Stimulated activated CD8-positive, alpha-beta memory T cell treated with anti-CD3 and anti-CD28 coated beads, Interleukin-4, amount 100 ng/mL, for 24 hours (primary cell): Measurements from ENCODE around the gene CFAP65.

ENCODE experiments used
- DNase-seq: peaks from one replicate; pipeline ENCODE4 v3.0.0-alpha.2; 2020; ENCODE audit warnings: low read depth

The CFAP65 gene

DNA sequence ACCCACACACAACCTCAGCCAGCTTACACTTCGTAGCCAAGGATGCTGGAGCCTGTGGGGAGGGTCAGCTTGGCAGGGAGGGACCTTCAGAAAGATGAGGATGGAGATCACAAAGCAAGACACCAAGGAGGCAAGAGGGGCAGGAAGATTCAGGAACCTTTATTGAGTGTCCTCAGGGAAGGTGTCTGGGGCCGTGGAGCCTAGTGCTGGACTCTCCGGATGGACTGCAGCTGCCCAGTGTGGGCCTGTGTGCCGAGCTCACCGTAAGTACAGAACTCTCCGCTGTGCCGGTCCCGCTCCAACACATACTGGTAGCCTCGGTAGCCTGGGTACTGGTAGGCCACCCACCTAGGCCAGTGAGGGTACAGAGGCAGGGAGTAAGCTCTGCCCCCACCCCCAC lies 51.3 kb downstream of the CFAP65 start:
- no peak for DNase-seq

- DNase-seq, result no peak
Measured at GRCh38 chr2:218988650-218989049, 52.7 kb downstream of the CFAP65 start.

DNA sequence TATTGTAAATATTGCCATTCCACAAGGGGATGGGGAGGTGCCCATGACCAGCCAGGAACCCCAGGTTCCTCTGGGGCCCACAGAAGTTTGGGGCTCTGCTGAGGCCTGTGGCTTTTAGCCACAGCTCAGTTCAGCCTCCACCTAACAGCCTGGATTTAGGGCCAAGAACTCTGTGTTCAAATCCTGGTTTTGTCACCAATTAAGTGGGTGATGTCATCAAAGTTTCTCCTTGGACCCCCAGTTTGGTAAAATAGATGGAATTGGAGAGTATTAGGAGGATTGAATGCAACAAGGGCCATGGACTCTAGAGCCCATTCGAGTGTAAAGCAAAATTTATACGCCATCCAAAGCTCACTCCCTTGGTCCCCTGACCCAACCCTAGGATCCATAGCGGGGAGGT lies 53.2 kb downstream of the CFAP65 start:
- DNase-seq, result no peak

GRCh38 chr2:218986148-218986761 lies 55.1 kb downstream of the CFAP65 start:
- DNase-seq, result no peak

DNA sequence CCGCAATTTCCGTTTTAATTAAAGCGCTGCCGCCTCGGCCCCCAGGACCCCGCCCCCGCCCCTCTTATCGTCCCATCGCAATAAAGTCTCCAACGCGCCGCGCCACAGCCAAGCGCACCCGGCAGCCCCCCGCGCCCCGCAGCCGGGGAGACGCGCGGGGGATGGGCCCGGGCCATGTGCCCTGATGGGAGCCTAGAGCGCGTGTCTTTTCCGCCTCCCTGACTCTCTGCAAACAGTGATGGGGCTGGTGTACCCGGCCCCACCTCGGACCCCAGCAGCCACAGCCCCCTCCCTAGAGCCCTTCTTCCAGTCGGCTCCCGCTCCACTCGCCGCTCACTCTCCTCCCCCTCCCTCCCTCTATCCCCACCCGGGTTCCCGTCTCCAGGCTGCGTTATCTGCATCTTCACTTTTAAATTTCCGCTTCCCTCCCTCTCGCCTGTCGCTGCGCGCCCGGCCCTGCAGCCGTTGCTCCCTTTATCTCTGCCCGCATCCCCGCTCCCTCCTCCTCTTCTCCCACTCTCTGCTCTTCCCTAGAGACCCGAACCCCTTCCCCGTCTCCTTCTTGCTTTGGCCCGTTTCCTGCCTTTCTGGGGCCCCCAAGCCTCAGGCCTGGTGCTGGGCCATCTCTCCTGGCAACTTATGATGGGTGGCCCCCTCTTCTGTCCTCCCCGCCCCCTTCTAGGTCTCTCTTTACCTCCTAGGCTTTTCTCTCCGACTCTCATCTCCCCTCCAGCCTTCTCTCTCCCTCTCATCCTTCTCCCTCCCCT lies 55.8 kb downstream of the CFAP65 start:
- DNase-seq, result no peak

DNA sequence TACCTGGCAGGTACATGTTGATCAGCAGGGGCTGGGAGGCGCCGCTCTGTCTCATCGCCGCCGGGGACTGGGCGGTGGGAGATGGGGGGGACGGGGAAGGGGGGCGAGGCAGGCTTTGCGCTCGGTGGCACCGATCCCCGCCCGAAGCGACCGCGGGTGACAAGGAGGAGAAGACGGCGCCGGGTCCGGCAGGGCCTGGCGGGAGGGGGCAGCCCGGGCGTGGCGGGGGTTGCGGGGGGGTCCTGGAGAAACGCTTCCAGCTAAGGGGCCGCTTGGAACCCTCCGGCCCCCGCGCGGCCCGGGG lies 56.3 kb downstream of the CFAP65 start, which contains the start of gene FEV:
FEV (minus strand) TSS at position 164 of the 304 bp plus-strand sequence; CDS start at position 55, 109 bp downstream.
- no peak for DNase-seq

DNA sequence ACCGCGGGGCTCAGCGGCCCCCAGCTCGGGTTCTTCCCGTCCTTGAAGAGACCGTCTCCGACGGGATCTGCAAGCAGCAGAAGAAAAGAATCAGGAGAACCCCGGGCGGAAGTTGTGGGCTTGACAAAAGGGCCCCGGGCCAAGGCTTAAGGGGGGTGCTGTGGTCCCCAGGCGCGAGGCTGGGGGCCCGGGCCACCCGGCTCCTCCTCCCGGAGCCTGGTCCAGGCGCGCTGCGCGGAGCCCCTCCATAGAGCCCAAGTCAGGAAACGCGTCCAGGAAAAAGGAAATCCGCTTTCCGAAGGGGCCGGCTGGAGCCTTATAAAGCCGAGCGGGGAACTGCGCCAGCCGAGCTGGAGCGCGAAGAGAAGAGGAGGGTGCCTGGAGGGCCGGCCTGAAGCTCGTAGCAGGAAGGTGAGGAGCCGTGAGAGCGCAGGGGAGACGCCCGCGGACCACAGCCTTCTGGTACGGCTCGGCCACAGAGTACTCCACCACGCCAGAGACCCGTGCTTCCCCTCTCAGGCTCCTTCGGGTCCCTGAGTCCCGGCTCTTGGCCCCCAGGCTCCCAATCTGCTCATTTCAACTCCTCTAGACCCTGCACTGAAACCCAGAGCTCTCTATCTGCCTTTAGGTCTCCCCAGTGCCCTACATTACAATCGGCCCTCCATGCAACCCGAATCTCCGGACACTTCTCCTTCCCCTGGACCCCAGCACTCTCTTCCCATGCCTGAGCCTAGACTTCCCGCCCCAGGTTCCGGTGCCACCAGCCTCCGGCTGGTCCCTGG lies 56.9 kb downstream of the CFAP65 start:
- DNase-seq, result no peak

DNA sequence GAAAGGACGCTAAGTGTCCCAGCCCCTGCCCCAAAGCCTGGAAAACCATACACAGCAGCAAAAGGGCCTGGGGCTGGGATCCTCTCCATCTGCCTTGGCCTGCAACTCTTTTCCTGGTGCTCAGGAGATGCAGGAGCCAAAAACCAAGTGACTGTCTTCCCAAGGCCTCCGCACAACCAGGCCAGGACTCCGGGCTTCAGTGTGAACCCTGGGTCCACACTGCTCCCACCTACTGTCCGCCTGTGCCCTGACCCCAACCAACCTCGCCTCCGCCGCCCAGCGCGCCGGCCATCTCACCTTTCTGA lies 57.4 kb downstream of the CFAP65 start:
- no peak for DNase-seq

DNA sequence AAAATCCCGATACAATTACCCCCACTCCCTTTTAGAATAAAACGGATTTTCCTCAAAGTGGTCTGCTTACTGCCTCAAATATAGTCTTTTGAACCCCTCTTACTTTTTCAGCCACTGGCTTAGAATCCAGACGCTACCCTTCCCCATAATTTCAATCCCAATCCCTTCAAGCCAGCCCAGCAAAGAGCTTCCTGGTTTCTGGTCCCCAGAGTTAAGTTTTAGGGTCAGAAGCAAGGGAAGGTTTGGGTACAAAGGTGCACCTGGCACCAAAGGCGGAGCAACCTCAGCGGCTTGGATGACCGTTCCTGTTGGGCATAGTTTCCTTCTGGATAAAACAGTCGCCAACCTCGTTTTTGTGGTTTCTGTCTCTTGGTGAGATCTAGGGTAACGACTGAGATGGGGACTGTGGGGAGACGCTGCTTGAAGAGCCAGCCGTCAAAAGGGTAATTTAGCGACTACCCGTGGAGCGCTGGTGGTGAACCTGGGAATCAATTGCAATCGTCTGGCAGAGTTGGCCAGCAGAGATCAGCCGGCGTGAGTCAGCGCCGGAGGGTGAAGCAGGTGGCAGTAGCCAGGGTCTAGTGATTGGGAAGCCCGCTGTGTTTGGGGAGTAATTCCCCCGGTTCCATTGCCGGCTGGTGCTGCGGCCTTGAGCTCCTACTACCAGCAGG lies 57.9 kb downstream of the CFAP65 start:
- DNase-seq, result no peak

DNA sequence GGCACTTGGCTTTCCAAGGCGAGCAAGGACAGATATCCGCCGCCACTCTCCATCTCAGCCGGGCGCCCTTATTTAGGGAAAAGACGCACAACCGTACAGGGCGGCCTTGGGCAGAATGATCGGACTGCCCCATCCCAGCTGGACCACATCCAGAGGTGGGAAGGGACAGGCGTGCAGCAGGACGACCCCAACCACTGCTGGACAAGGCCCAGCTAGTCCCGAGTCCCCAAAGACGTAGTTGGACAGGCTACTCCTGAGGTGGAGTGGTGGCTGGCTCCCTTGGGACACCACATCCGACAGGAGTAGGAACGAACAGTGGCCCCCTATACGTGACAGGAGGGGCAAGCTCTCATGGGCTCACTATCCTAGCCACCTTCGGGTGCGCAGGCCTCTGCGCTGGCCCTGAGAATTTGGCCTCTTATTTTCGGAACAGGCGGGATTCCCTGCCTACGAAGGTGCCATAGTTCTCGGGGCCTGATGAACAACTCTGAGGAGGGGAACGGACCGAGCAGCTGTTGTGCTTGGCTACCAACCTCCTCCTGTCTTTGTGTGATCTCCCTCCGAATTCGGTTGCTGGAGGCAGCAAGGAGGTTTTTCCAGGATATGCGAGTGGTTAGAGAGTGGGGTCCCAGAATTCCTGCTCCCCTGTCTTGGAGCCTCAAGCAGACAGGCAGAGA lies 58.6 kb downstream of the CFAP65 start:
- no peak for DNase-seq

DNA sequence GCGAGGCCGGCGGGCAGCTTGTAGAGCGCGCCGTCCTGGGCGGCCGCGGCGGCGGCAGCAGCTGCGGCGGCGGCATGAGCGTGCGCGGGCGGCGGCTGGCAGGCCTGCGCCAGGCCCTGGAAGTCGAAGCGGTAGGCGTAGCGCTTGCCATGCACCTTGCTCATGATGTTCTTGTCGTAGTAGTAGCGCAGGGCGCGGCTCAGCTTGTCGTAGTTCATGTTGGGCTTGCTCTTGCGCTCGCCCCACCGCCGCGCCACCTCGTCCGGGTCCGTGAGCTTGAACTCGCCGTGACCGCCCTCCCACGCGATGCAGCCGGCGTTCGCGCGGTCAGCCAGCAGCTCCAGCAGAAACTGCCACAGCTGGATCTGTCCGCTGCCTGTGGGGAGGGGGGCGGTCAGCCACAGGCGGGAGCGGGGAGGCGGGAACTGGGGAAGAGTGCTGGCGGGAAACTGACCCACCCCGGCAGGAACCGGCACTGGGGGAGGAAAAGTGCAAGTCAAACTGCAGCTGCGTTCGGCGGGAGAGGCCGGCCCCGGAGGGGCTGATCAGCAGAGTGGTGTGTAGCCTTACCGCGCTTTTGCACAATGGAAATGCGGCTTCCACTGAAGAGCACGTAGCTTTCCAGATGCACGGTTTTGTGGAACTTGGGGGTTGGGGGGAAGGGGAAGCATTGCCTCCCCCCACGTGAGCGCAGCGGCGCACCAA lies 59.3 kb downstream of the CFAP65 start:
- DNase-seq, result no peak

DNA sequence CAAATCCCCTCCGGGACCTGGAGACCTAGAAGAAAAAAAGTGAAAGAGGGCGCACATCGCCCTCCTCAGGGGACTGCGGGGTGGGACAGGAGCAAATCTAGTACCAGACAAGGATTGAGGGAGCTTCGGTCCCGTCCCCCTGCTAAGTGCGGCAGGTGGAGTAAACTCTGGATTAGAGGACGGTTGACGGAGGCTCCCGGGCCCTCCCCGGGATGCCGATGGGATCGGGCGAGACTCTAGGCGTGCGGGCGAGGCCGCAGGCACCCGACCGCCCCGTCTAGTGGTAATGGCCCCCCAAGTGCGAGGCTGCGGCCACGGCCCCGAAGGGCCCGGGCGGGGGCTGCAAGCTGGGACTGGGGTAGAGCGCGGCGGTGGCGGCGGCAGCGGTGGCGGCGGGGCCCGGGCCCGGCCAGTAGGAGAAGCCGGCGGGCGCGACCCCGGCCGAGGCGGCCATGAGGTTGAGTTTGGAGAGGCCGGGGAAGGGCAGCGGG lies 59.9 kb downstream of the CFAP65 start:
- DNase-seq, result no peak

DNA sequence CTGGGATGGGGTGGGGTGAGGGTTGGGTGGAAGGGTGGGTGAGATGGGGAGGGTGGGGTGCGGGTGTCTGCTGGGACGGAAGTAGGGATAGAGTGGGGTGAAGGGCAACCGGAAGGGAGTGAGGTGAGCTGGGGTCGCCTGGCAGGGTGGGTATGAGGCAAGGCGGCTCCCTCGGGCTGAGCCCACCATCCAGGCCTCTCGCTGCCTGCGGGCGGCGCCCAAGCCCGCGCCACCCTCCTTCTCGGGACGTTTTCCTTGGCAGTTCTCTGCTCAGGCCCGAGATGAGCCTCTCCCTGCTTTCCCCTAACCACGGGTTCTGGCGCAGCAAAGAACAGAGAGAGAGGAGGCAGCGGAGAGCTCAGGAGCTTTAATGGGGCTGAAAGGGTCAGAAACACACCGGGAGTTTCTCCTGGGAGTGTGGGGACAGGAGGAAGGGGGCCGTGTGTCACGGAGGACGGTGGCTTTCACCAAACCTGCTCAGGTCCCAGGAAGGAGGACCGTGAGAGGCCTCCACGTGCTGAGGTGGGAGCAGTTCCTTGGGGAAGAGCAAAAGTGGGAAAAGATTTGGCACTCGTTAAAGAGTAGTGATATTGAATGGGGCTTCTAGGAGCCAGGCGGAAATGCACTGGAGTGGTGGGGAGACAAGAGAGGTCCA lies 60.5 kb downstream of the CFAP65 start:
- DNase-seq, result no peak

DNA sequence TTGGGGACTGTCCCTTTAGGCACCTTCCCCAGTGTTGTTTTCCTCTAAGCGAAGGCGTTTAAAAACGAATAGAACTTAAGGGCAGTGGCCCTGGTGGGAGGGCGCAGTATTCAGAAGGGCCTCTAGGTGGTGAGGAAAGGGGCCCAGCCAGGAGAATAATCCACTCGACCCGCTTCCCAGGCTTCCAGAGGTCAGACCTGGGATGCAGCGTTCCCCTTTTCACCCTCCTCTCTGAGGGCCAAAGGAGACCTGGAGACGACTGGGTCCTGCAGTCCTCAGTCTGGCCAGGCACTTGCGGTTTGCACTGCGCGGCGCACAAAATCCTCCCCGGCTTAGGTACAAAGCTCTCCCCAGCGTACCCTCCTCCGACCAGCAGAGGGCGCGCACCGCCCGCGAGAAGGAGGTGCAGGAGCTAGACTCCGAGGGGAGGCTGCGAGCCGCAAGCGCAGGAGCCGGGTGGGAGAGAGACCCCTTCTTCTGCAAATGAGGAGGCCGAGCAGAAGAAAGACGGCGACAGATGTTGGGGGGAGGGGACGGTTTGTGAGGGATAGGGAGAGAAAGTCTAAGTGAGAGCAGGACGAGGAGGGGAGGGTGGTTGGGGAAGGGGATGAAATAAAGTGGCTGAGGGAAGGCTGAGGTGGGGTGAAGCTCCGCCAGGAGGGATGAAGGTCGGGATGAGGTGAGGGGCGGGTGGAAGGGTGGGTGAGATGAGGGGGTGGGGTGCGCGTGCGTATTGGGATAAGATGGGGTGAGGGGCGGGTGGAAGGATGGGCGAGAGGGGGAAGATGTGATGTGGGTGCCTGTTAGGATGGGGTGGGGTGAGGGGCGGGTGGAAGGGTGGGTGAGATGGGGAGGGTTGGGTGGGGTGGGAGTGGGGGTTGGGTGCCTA lies 61.2 kb downstream of the CFAP65 start:
- DNase-seq, result peak; percentile 80

GRCh38 chr2:218975060-218975777 lies 66.1 kb downstream of the CFAP65 start:
- no peak for DNase-seq

DNA sequence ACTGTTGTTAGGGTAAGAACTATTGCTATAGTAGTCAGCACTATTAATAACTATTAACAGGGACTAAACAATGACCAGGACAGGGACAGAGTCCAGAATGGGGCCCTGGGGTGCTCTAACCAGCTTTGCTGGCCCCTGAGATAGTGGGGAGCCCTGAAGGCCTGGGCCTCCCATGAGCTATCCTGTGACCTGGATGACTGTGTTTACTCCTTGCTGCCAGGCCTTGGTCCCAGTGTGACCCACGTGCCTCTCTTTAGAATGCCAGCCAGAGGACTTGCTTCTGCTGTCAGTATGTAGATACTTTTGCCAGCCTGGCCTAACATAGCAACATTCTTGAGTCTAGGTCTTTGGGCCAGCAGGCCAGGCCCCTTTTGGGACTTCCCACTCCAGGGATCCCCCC lies 70.4 kb downstream of the CFAP65 start:
- no peak for DNase-seq

GRCh38 chr2:218964041-218964771 lies 77.1 kb downstream of the CFAP65 start:
- DNase-seq, result no peak

DNA sequence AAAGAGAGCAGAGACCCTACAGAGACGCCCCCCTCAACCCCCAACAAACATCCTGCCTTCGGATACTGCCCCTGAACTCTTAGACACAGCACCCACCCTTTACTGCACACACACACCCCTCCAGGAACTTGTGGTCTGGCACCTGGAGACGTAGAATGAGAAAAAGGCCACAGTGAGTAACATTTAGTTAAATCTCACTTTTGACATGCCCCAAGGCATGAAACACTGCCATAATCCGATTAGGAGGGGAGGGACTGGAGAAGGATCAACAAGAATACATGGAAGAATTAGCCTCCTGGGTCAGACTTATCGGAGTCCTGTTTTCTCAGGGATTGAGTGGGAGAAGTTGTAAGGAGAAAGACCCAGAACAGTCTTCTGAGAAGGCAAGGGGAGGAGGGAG lies 77.7 kb downstream of the CFAP65 start:
- no peak for DNase-seq
